Stimulated activated CD8-positive, alpha-beta memory T cell treated with anti-CD3 and anti-CD28 coated beads, Interleukin-15, amount 100 ng/mL, for 48 hours (primary cell): ENCODE measurements around the gene ZSCAN20.

Source experiments
- DNase-seq, 2 donors: peaks; one replicate each; pipeline ENCODE4 v3.0.0-alpha.2; 2020; ENCODE audit warnings: low read depth in 2 of 2

Gene ZSCAN20

GRCh38 chr1:33532936-33533335 is 60.5 kb downstream of the ZSCAN20 start:
- DNase-seq, result no peak

- DNase-seq, result no peak
Observed at GRCh38 chr1:33535334-33535733, 62.9 kb downstream of the ZSCAN20 start.

- DNase-seq, result no peak
Observed at GRCh38 chr1:33537885-33538284, 65.4 kb downstream of the ZSCAN20 start.

GRCh38 chr1:33541966-33542365 is 69.5 kb downstream of the ZSCAN20 start:
- no peak for DNase-seq
